H9 (cell line): Measurements from ENCODE around the gene ASB7. TPM values are rescaled to one million over a fixed set of nuclear protein-coding genes. Genes with fewer than 3 reads are reported as not detected.
A peak's percentile ranks its signal among the peaks of the same experiment; 100 is the strongest.

Source experiments
- DNase-seq: peaks from one replicate; pipeline ENCODE4 v3.0.0-alpha.2; 2017
- H2AFZ ChIP-seq: one replicate; pipeline ENCODE4 v1.6.1; 2013; ENCODE audit warnings: mild to moderate bottlenecking, low read length, control low read depth, moderate library complexity
- H2AK5ac ChIP-seq: 2 replicates; pipeline ENCODE4 v1.6.1; 2013; ENCODE audit warnings: low read length, control low read depth, mixed read lengths; ENCODE audit not compliant: insufficient read length
- H2BK120ac ChIP-seq: one replicate; pipeline ENCODE4 v1.6.1; 2013; ENCODE audit warnings: low read depth, mild to moderate bottlenecking, low read length, control low read depth, inconsistent platforms; ENCODE audit not compliant: poor library complexity, severe bottlenecking
- H2BK12ac ChIP-seq: 2 replicates; pipeline ENCODE4 v1.6.1; 2013; ENCODE audit warnings: low read length, control low read depth, mixed read lengths, low read depth; ENCODE audit not compliant: insufficient read length
- H2BK15ac ChIP-seq: 2 replicates; pipeline ENCODE4 v1.6.1; 2013; ENCODE audit warnings: low read depth, low read length, control low read depth
- H2BK20ac ChIP-seq: one replicate; pipeline ENCODE4 v1.6.1; 2013; ENCODE audit warnings: low read depth, mild to moderate bottlenecking, low read length, control low read depth, inconsistent platforms; ENCODE audit not compliant: poor library complexity, severe bottlenecking
- H2BK5ac ChIP-seq: 2 replicates; pipeline ENCODE4 v1.6.1; 2013; ENCODE audit warnings: low read length, control low read depth, mixed read lengths; ENCODE audit not compliant: insufficient read length
- H3K14ac ChIP-seq: 2 replicates; pipeline ENCODE4 v1.6.1; 2013; ENCODE audit warnings: low read length, control low read depth; ENCODE audit not compliant: insufficient read depth
- H3K18ac ChIP-seq: 2 replicates; pipeline ENCODE4 v1.6.1; 2013; ENCODE audit warnings: low read depth, mild to moderate bottlenecking, mixed read lengths, low read length, control low read depth; ENCODE audit not compliant: insufficient read length
- H3K23ac ChIP-seq: 2 replicates; pipeline ENCODE4 v1.6.1; 2013; ENCODE audit warnings: low read length, control low read depth, mixed read lengths, low read depth; ENCODE audit not compliant: insufficient read length
- H3K23me2 ChIP-seq: 2 replicates; pipeline ENCODE4 v1.6.1; 2013; ENCODE audit warnings: low read depth, mild to moderate bottlenecking, mixed read lengths, low read length, control low read depth; ENCODE audit not compliant: insufficient read length, poor library complexity, severe bottlenecking
- H3K27ac ChIP-seq: 2 replicates; pipeline ENCODE4 v1.5.1; 2013; ENCODE audit warnings: low read length, control low read depth, mixed read lengths, low read depth; ENCODE audit not compliant: insufficient read length
- H3K27me3 ChIP-seq: 2 replicates; pipeline ENCODE4 v1.6.1; 2013; ENCODE audit warnings: low read length, control low read depth, inconsistent platforms; ENCODE audit not compliant: insufficient read depth
- H3K4ac ChIP-seq: 2 replicates; pipeline ENCODE4 v1.6.1; 2013; ENCODE audit warnings: low read depth, mild to moderate bottlenecking, control low read depth, inconsistent platforms, low read length, moderate library complexity
- H3K4me1 ChIP-seq: 2 replicates; pipeline ENCODE4 v1.6.1; 2013; ENCODE audit warnings: low read length, control low read depth, inconsistent platforms; ENCODE audit not compliant: insufficient read depth
- H3K4me2 ChIP-seq: 2 replicates; pipeline ENCODE4 v1.6.1; 2013; ENCODE audit warnings: low read length, control low read depth, mixed read lengths; ENCODE audit not compliant: insufficient read length, insufficient read depth
- H3K56ac ChIP-seq: 2 replicates; pipeline ENCODE4 v1.6.1; 2013; ENCODE audit warnings: low read depth, mild to moderate bottlenecking, mixed read lengths, low read length, control low read depth; ENCODE audit not compliant: insufficient read length
- H3K79me1 ChIP-seq: 2 replicates; pipeline ENCODE4 v1.6.1; 2013; ENCODE audit warnings: low read depth, mild to moderate bottlenecking, moderate library complexity, low read length, control low read depth, inconsistent platforms; ENCODE audit not compliant: insufficient read depth, poor library complexity, severe bottlenecking
- H3K79me2 ChIP-seq: 2 replicates; pipeline ENCODE4 v1.6.1; 2013; ENCODE audit warnings: low read length, control low read depth, inconsistent platforms; ENCODE audit not compliant: insufficient read depth
- H3K9ac ChIP-seq: 2 replicates; pipeline ENCODE4 v1.6.1; 2013; ENCODE audit warnings: low read length, control low read depth, mixed read lengths; ENCODE audit not compliant: insufficient read length; ENCODE audit errors: extremely low read depth
- H3K9me3 ChIP-seq: one replicate; pipeline ENCODE4 v1.6.1; 2013; ENCODE audit warnings: low read depth, low read length, inconsistent platforms; ENCODE audit not compliant: control insufficient read depth
- H3T11ph ChIP-seq: one replicate; pipeline ENCODE4 v1.6.1; 2013; ENCODE audit warnings: mild to moderate bottlenecking, low read length, control low read depth, inconsistent platforms
- H4K20me1 ChIP-seq: one replicate; pipeline ENCODE4 v1.6.1; 2013; ENCODE audit not compliant: control insufficient read depth, insufficient read length, insufficient read depth
- H4K5ac ChIP-seq: 2 replicates; pipeline ENCODE4 v1.6.1; 2013; ENCODE audit warnings: low read depth, mild to moderate bottlenecking, mixed read lengths, low read length, control low read depth; ENCODE audit not compliant: insufficient read length
- H4K8ac ChIP-seq: replicated peaks from 2 replicates; pipeline ENCODE4 v1.6.1; 2013; ENCODE audit warnings: low read length, control low read depth, mixed read lengths, low read depth; ENCODE audit not compliant: insufficient read length
- H4K91ac ChIP-seq: 2 replicates; pipeline ENCODE4 v1.6.1; 2013; ENCODE audit warnings: low read depth, mild to moderate bottlenecking, moderate library complexity, mixed read lengths, low read length, control low read depth; ENCODE audit not compliant: insufficient read length
- H3K27ac Mint-ChIP-seq, 3 experiments: 2 replicates in 2 of 3; 3 replicates in 1 of 3; pipeline ENCODE4 v1.8.0; 2020 to 2021; ENCODE audit warnings: mixed read lengths in 3 of 3, mild to moderate bottlenecking in 1 of 3, moderate library complexity in 1 of 3
- H3K27me3 Mint-ChIP-seq: 2 replicates; pipeline ENCODE4 v1.8.0; 2021; ENCODE audit warnings: low read depth, mild to moderate bottlenecking, moderate library complexity, mixed read lengths
- H3K36me3 Mint-ChIP-seq, 3 experiments: 2 replicates in 2 of 3; 3 replicates in 1 of 3; pipeline ENCODE4 v1.8.0; 2020 to 2021; ENCODE audit warnings: low read depth in 3 of 3, mixed read lengths in 3 of 3; ENCODE audit not compliant: insufficient read depth in 1 of 3
- H3K4me1 Mint-ChIP-seq, 2 experiments: 2 replicates each; pipeline ENCODE4 v1.8.0; 2020; ENCODE audit warnings: mixed read lengths in 2 of 2
- H3K4me3 Mint-ChIP-seq, 2 experiments: 2 replicates in 1 of 2; 3 replicates in 1 of 2; pipeline ENCODE4 v1.8.0; 2020 to 2021; ENCODE audit warnings: mild to moderate bottlenecking in 2 of 2, mixed read lengths in 2 of 2, moderate library complexity in 1 of 2
- H3K9me3 Mint-ChIP-seq, 2 experiments: 2 replicates in 1 of 2; 3 replicates in 1 of 2; pipeline ENCODE4 v1.8.0; 2020; ENCODE audit warnings: mild to moderate bottlenecking in 2 of 2, mixed read lengths in 2 of 2, moderate library complexity in 1 of 2
- CTCF ChIP-seq: fragments of 200-600 bp; sonication (generic); conservative IDR thresholded peaks from 3 replicates; pipeline ENCODE4 v1.8.0; 2021; ENCODE audit warnings: antibody characterized with exemption, mild to moderate bottlenecking
- WGBS: extraction: QIAGEN DNeasy Blood & Tissue Kit; methylation state at CpG from one replicate; pipeline ENCODE4 v1.1.7; 2013; ENCODE audit warnings: missing lambda C conversion rate, low lambda C conversion rate, mixed read lengths; ENCODE audit not compliant: insufficient read length; ENCODE audit errors: extremely low coverage; 5-methylcytosine and 5-hydroxymethylcytosine counted together
- total RNA-seq: library from RNA; stranded (reverse); gene quantifications from 2 replicates; pipeline ENCODE4 v1.2.1, GENCODE V29; 2021

Gene ASB7
- total RNA-seq, 1 experiment from 2014 or later: 12.8 TPM

GRCh38 chr15:100686021-100686724 lies 83.8 kb downstream of the ASB7 start:
- H3T11ph ChIP-seq: no peak overlapping the region
- no peak overlapping the region for H4K8ac ChIP-seq
- DNase-seq: peak; percentile 20
- H2BK20ac ChIP-seq: no peak overlapping the region
- H3K23me2 ChIP-seq: no peaks in the 10 kb centered on the region
- peaks cover 0 to 6% (median 0%) of the 10 kb centered on the region in 3 experiments; a peak in 2 of 7 replicates for H3K36me3 Mint-ChIP-seq
- H3K9me3 Mint-ChIP-seq: peaks cover 9% of the 10 kb centered on the region in 2 experiments; a peak in 4 of 5 replicates
- no peaks in the 10 kb centered on the region for H3K79me2 ChIP-seq
- no peaks in the 10 kb centered on the region for H3K79me1 ChIP-seq
- no peak overlapping the region; a peak in 1 of 7 replicates for H3K27ac Mint-ChIP-seq
- H4K5ac ChIP-seq: no peak overlapping the region
- H3K4me2 ChIP-seq: no peak overlapping the region
- peaks cover 3 to 6% of the 10 kb centered on the region in 2 experiments; a peak in 2 of 4 replicates for H3K4me1 Mint-ChIP-seq
- H2BK120ac ChIP-seq: no peak overlapping the region
- H3K56ac ChIP-seq: no peak overlapping the region
- H3K14ac ChIP-seq: no peak overlapping the region; the same call in 1 of the 2 replicates
- H3K9ac ChIP-seq: no peak overlapping the region
- peaks cover 7% of the 10 kb centered on the region for H3K9me3 ChIP-seq
- no peak overlapping the region for H3K23ac ChIP-seq
- no peak overlapping the region for H2BK5ac ChIP-seq
- no peaks in the 10 kb centered on the region for H4K20me1 ChIP-seq
- H2BK15ac ChIP-seq: no peak overlapping the region
- H2AK5ac ChIP-seq: no peak overlapping the region
- H2AFZ ChIP-seq: no peak overlapping the region
- no peak for TF ChIP-seq CTCF
- no peak overlapping the region for H2BK12ac ChIP-seq
- no peak overlapping the region for H4K91ac ChIP-seq
- no peak overlapping the region for H3K4ac ChIP-seq
- no peak overlapping the region for H3K4me3 Mint-ChIP-seq
- no peak overlapping the region for H3K18ac ChIP-seq
- H3K27me3 Mint-ChIP-seq: peaks cover 4% of the 10 kb centered on the region
- WGBS: no CpG with 5 or more reads among the region's 23 CpGs
- no peaks in the 10 kb centered on the region for H3K4me1 ChIP-seq
- H3K27me3 ChIP-seq: no peaks in the 10 kb centered on the region
- no peak overlapping the region for H3K27ac ChIP-seq
